ENCODE data around the gene REG1B.

REG1B gene

DNA sequence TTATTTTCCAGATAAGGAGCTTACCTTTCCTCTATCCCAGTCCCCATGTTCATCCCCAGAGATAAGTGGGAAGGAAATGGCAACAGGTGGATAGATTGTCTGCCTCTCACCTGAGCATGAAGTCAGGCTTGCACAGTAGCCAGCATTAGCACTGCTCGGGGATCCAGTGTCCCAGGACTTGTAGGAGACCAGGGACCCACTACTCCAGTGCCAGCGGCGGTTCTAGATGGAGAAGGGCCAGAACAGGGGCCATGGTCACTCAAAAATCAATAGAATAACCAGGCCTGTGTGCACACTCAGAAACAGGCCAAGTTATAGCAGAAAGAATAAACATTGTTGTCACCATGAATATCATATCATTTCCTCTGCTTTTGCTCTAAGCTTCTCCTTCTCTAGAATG is 2.4 kb downstream of the REG1B start:
- WGBS, 2 donors (ENCODE audit: extremely low coverage in 2 of 2, insufficient read length in 2 of 2, insufficient replicate concordance in 1 of 2), result no CpG with 5 or more reads among the region's 3 CpGs
- H3K14ac ChIP-seq (ENCODE audit: low read length), result no peak overlapping the region
- no peaks in the 10 kb centered on the region for H3K79me1 ChIP-seq (ENCODE audit: low read depth, low read length)
- H3K27me3 ChIP-seq (ENCODE audit: control insufficient read depth in 3 of 3, insufficient read depth in 3 of 3, low read depth in 1 of 3, low read length in 3 of 3), result no peaks in the 10 kb centered on the region
- H2AFZ ChIP-seq (ENCODE audit: low read length), result no peak overlapping the region
- H4K8ac ChIP-seq (ENCODE audit: low read depth, low read length), result no peak overlapping the region
- no peaks in the 10 kb centered on the region for H3K4me1 ChIP-seq (ENCODE audit: control insufficient read depth in 2 of 2, insufficient read depth in 1 of 2, low read depth in 1 of 2, low read length in 2 of 2)
- H3K36me3 ChIP-seq (replicated peaks in 1 of 2; ENCODE audit: control insufficient read depth in 2 of 2, insufficient read depth in 2 of 2, low read length in 2 of 2), result no peaks in the 10 kb centered on the region
- no peak overlapping the region for H3K18ac ChIP-seq (ENCODE audit: low read length)
- H3K9ac ChIP-seq (ENCODE audit: low read depth, low read length, poor library complexity), result no peak overlapping the region
- no peak overlapping the region for H2AK5ac ChIP-seq (ENCODE audit: low read depth, low read length)
- no peak overlapping the region for H3K23ac ChIP-seq (ENCODE audit: low read depth, low read length, poor library complexity)
- H3K4me3 ChIP-seq (ENCODE audit: low read length in 2 of 2), result no peak overlapping the region
- H3K27ac ChIP-seq (replicated peaks; ENCODE audit: low read length), result no peak overlapping the region
- no peak overlapping the region for H2BK120ac ChIP-seq (ENCODE audit: low read depth, low read length)
- H3K4me2 ChIP-seq (ENCODE audit: insufficient read depth, low read length, poor library complexity, severe bottlenecking), result no peak overlapping the region
- H2BK5ac ChIP-seq (ENCODE audit: low read length), result no peak overlapping the region
- H2BK12ac ChIP-seq (ENCODE audit: low read length), result no peak overlapping the region
- no peak overlapping the region for H2BK15ac ChIP-seq (ENCODE audit: low read length)
- no peak overlapping the region for H3K4ac ChIP-seq (ENCODE audit: low read length)
- H4K91ac ChIP-seq (ENCODE audit: low read depth, low read length, poor library complexity), result no peak overlapping the region
- DNase-seq (ENCODE audit: low spot score), result no peak
- H3K9me3 ChIP-seq (replicated peaks in 1 of 2; ENCODE audit: control insufficient read depth in 2 of 2, insufficient read depth in 1 of 2, low read depth in 1 of 2, low read length in 2 of 2), result peaks cover 0 to 2% of the 10 kb centered on the region in 2 donors

DNA sequence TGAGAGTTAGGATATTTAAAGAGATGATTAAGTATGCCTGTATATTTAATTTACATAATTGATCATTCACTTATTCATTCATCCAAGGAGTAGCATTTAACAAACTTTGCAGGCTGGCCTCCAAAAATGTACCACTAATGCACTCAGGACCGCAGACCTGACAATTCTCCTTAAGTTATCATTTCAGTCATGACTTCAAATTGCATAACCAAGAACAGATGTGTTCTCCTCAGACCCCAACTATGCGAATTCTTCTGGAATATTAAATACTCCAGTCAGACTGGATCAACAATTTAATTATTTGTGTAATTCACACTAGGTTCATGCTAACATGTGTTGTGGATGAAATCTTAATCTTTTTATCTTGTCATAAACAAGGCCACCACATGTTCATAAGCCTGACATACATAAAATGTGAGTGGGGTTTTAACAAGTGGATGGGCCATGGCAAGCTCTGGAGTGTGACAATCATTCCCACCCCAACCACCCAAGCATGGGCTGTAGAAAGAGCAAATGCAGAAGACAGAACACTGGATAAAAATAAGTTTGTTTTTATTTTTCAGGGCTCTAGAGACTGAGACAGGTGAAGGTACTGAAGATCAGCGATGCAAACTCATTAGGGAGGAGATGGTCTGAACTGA is 3.2 kb downstream of the REG1B start:
- no CpG with 5 or more reads among the region's 3 CpGs for WGBS, 2 donors (ENCODE audit: extremely low coverage in 2 of 2, insufficient read length in 2 of 2, insufficient replicate concordance in 1 of 2)
- H3K9me3 ChIP-seq (replicated peaks in 1 of 2; ENCODE audit: control insufficient read depth in 2 of 2, insufficient read depth in 1 of 2, low read depth in 1 of 2, low read length in 2 of 2), result peaks cover 0 to 2% of the 10 kb centered on the region in 2 donors
- no peak overlapping the region for H3K18ac ChIP-seq (ENCODE audit: low read length)
- DNase-seq (ENCODE audit: low spot score), result no peak
- no peaks in the 10 kb centered on the region for H3K36me3 ChIP-seq (replicated peaks in 1 of 2; ENCODE audit: control insufficient read depth in 2 of 2, insufficient read depth in 2 of 2, low read length in 2 of 2)
- no peak overlapping the region for H3K23ac ChIP-seq (ENCODE audit: low read depth, low read length, poor library complexity)
- no peak overlapping the region for H3K9ac ChIP-seq (ENCODE audit: low read depth, low read length, poor library complexity)
- H3K4me3 ChIP-seq (ENCODE audit: low read length in 2 of 2), result no peak overlapping the region
- no peak overlapping the region for H3K4me2 ChIP-seq (ENCODE audit: insufficient read depth, low read length, poor library complexity, severe bottlenecking)
- H3K27me3 ChIP-seq (ENCODE audit: control insufficient read depth in 3 of 3, insufficient read depth in 3 of 3, low read depth in 1 of 3, low read length in 3 of 3), result no peaks in the 10 kb centered on the region
- no peaks in the 10 kb centered on the region for H3K79me1 ChIP-seq (ENCODE audit: low read depth, low read length)
- no peak overlapping the region for H3K27ac ChIP-seq (replicated peaks; ENCODE audit: low read length)
- no peak overlapping the region for H2AK5ac ChIP-seq (ENCODE audit: low read depth, low read length)
- H4K8ac ChIP-seq (ENCODE audit: low read depth, low read length), result no peak overlapping the region
- no peak overlapping the region for H2BK12ac ChIP-seq (ENCODE audit: low read length)
- no peak overlapping the region for H3K4ac ChIP-seq (ENCODE audit: low read length)
- H3K4me1 ChIP-seq (ENCODE audit: control insufficient read depth in 2 of 2, insufficient read depth in 1 of 2, low read depth in 1 of 2, low read length in 2 of 2), result no peaks in the 10 kb centered on the region
- no peak overlapping the region for H2AFZ ChIP-seq (ENCODE audit: low read length)
- no peak overlapping the region for H2BK120ac ChIP-seq (ENCODE audit: low read depth, low read length)
- H3K14ac ChIP-seq (ENCODE audit: low read length), result no peak overlapping the region
- no peak overlapping the region for H2BK15ac ChIP-seq (ENCODE audit: low read length)
- H4K91ac ChIP-seq (ENCODE audit: low read depth, low read length, poor library complexity), result no peak overlapping the region
- H2BK5ac ChIP-seq (ENCODE audit: low read length), result no peak overlapping the region

DNA sequence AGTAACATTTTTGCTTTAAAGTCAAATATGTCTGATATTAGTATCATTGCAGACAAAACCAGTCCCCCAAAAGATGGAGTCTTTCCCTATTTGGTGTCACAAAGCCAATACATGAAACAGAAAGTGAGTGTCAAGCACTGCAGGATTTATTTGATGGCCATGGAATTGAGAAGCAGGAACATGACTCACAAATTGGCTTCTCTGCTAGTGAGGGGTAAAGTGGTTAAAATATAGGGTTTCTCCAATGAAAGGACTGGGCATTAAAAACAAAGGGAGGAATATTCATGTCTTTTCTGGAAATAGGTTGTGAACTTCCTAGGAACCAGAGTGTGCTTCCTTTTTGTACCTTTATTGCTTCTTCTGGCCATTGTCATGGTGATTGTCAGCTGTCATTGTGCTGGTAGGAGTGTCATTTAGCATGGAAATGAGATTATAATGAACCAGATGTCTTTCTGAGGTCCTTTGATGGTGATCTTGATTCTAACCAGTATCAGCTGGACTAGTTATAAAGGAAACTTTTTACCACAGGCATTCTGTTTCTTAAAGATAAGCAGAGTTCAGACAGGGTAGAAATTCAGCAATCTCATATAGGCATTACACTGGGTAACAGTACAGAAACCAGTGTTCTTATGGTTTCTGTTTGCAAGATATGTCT is 4.1 kb downstream of the REG1B start:
- Histone ChIP-seq H4K91ac (ENCODE audit: low read depth, low read length, poor library complexity) (no peak overlapping the region), H3K18ac (ENCODE audit: low read length) (no peak overlapping the region), H2AFZ (ENCODE audit: low read length) (no peak overlapping the region), H3K27me3 (ENCODE audit: control insufficient read depth in 3 of 3, insufficient read depth in 3 of 3, low read depth in 1 of 3, low read length in 3 of 3) (no peaks in the 10 kb centered on the region), H3K36me3 (replicated peaks in 1 of 2; ENCODE audit: control insufficient read depth in 2 of 2, insufficient read depth in 2 of 2, low read length in 2 of 2) (no peaks in the 10 kb centered on the region), H3K4me2 (ENCODE audit: insufficient read depth, low read length, poor library complexity, severe bottlenecking) (no peak overlapping the region), H2BK12ac (ENCODE audit: low read length) (no peak overlapping the region), H3K4me1 (ENCODE audit: control insufficient read depth in 2 of 2, insufficient read depth in 1 of 2, low read depth in 1 of 2, low read length in 2 of 2) (no peaks in the 10 kb centered on the region), H3K4me3 (ENCODE audit: low read length in 2 of 2) (no peak overlapping the region), H3K9me3 (replicated peaks in 1 of 2; ENCODE audit: control insufficient read depth in 2 of 2, insufficient read depth in 1 of 2, low read depth in 1 of 2, low read length in 2 of 2) (peaks cover 0 to 2% of the 10 kb centered on the region in 2 donors), H3K27ac (replicated peaks; ENCODE audit: low read length) (no peak overlapping the region), H3K4ac (ENCODE audit: low read length) (no peak overlapping the region), H3K23ac (ENCODE audit: low read depth, low read length, poor library complexity) (no peak overlapping the region), H2BK120ac (ENCODE audit: low read depth, low read length) (no peak overlapping the region), H2BK5ac (ENCODE audit: low read length) (no peak overlapping the region), H3K9ac (ENCODE audit: low read depth, low read length, poor library complexity) (no peak overlapping the region), H3K14ac (ENCODE audit: low read length) (no peak overlapping the region), H2BK15ac (ENCODE audit: low read length) (no peak overlapping the region), H3K79me1 (ENCODE audit: low read depth, low read length) (no peaks in the 10 kb centered on the region), H2AK5ac (ENCODE audit: low read depth, low read length) (no peak overlapping the region), H4K8ac (ENCODE audit: low read depth, low read length) (no peak overlapping the region)
- no peak for DNase-seq (ENCODE audit: low spot score)

DNA sequence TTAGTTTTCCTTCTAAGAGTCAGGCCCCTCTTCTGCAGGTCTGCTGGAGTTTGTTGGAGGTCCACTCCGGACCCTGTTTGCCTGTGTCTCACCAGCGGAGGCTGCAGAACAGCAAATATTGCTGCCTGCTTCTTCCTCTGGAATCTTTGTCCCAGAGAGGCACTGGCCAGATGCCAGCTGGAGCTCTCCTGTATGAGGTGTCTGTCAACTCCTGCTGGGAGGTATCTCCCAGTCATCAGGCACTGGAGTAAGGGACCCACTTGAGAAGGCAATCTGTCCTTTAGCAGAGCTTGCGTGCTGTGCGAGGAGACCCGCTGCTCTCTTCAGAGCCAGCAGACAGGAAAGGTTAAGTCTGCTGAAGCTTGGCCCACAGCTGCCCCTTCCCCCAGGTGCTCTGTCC is 4.8 kb downstream of the REG1B start:
- Histone ChIP-seq H3K4me2 (ENCODE audit: insufficient read depth, low read length, poor library complexity, severe bottlenecking) (no peak overlapping the region), H3K4ac (ENCODE audit: low read length) (no peak overlapping the region), H3K9me3 (replicated peaks in 1 of 2; ENCODE audit: control insufficient read depth in 2 of 2, insufficient read depth in 1 of 2, low read depth in 1 of 2, low read length in 2 of 2) (no peaks in the 10 kb centered on the region), H3K4me3 (ENCODE audit: low read length in 2 of 2) (no peak overlapping the region), H2BK120ac (ENCODE audit: low read depth, low read length) (no peak overlapping the region), H2AK5ac (ENCODE audit: low read depth, low read length) (no peak overlapping the region), H3K14ac (ENCODE audit: low read length) (no peak overlapping the region), H3K79me1 (ENCODE audit: low read depth, low read length) (no peaks in the 10 kb centered on the region), H3K27ac (replicated peaks; ENCODE audit: low read length) (no peak overlapping the region), H3K18ac (ENCODE audit: low read length) (no peak overlapping the region), H3K36me3 (replicated peaks in 1 of 2; ENCODE audit: control insufficient read depth in 2 of 2, insufficient read depth in 2 of 2, low read length in 2 of 2) (no peaks in the 10 kb centered on the region), H2BK15ac (ENCODE audit: low read length) (no peak overlapping the region), H2AFZ (ENCODE audit: low read length) (no peak overlapping the region), H2BK5ac (ENCODE audit: low read length) (no peak overlapping the region), H2BK12ac (ENCODE audit: low read length) (no peak overlapping the region), H3K27me3 (ENCODE audit: control insufficient read depth in 3 of 3, insufficient read depth in 3 of 3, low read depth in 1 of 3, low read length in 3 of 3) (no peaks in the 10 kb centered on the region), H3K4me1 (ENCODE audit: control insufficient read depth in 2 of 2, insufficient read depth in 1 of 2, low read depth in 1 of 2, low read length in 2 of 2) (no peaks in the 10 kb centered on the region), H4K91ac (ENCODE audit: low read depth, low read length, poor library complexity) (no peak overlapping the region), H3K9ac (ENCODE audit: low read depth, low read length, poor library complexity) (no peak overlapping the region), H3K23ac (ENCODE audit: low read depth, low read length, poor library complexity) (no peak overlapping the region), H4K8ac (ENCODE audit: low read depth, low read length) (no peak overlapping the region)
- DNase-seq (ENCODE audit: low spot score), result no peak
- no CpG with 5 or more reads among the region's 5 CpGs for WGBS, 2 donors (ENCODE audit: extremely low coverage in 2 of 2, insufficient read length in 2 of 2, insufficient replicate concordance in 1 of 2)

Data from neuronal stem cell (in vitro differentiated cells).